Hepatocyte (in vitro differentiated cells): ENCODE data around the gene SUN3. TPM values are rescaled to one million over a fixed set of nuclear protein-coding genes. Genes with fewer than 3 reads are reported as not detected.

Experiments
- DNase-seq: peaks from one replicate; pipeline ENCODE4 v3.0.0-alpha.2; 2016; ENCODE audit warnings: low spot score
- H2AFZ ChIP-seq: fragments of 200-600 bp; sonication (generic); 2 replicates; pipeline ENCODE4 v1.6.0; 2016; ENCODE audit warnings: antibody characterized with exemption, mild to moderate bottlenecking
- H3K27ac ChIP-seq: fragments of 200-600 bp; sonication (generic); 2 replicates; pipeline ENCODE4 v1.5.1; 2016; ENCODE audit warnings: mild to moderate bottlenecking
- H3K27me3 ChIP-seq: fragments of 200-600 bp; sonication (generic); 2 replicates; pipeline ENCODE4 v1.6.1; 2016
- H3K36me3 ChIP-seq: fragments of 200-600 bp; sonication (generic); replicated peaks from 2 replicates; pipeline ENCODE4 v1.5.1; 2016; ENCODE audit warnings: low read depth; ENCODE audit not compliant: insufficient read depth
- H3K4me1 ChIP-seq: fragments of 200-600 bp; sonication (generic); 2 replicates; pipeline ENCODE4 v1.5.1; 2016; ENCODE audit warnings: mild to moderate bottlenecking, moderate library complexity; ENCODE audit not compliant: insufficient read depth
- H3K4me2 ChIP-seq: fragments of 200-600 bp; sonication (generic); 2 replicates; pipeline ENCODE4 v1.6.0; 2016
- H3K4me3 ChIP-seq: fragments of 200-600 bp; sonication (generic); 2 replicates; pipeline ENCODE4 v1.5.1; 2016; ENCODE audit warnings: mild to moderate bottlenecking
- H3K79me2 ChIP-seq: fragments of 200-600 bp; sonication (generic); 2 replicates; pipeline ENCODE4 v1.6.0; 2017; ENCODE audit warnings: mild to moderate bottlenecking
- H3K9me2 ChIP-seq: fragments of 200-600 bp; sonication (generic); replicated peaks from 2 replicates; pipeline ENCODE4 v1.6.0; 2017; ENCODE audit warnings: mild to moderate bottlenecking; ENCODE audit not compliant: insufficient read depth
- H3K9me3 ChIP-seq: fragments of 200-600 bp; sonication (generic); 2 replicates; pipeline ENCODE4 v1.5.1; 2016; ENCODE audit warnings: low read depth, mild to moderate bottlenecking
- H4K20me1 ChIP-seq: fragments of 200-600 bp; sonication (generic); 2 replicates; pipeline ENCODE4 v1.6.0; 2016; ENCODE audit warnings: mild to moderate bottlenecking; ENCODE audit not compliant: insufficient read depth, poor library complexity, severe bottlenecking
- CTCF ChIP-seq: fragments of 200-600 bp; sonication (generic); IDR thresholded peaks from 2 replicates; pipeline ENCODE4 v1.5.1; 2016; ENCODE audit warnings: antibody characterized with exemption, mild to moderate bottlenecking; ENCODE audit not compliant: poor library complexity
- EZH2 ChIP-seq: fragments of 200-600 bp; sonication (generic); IDR thresholded peaks from 2 replicates; pipeline ENCODE4 v1.6.1; 2016; ENCODE audit warnings: antibody characterized with exemption, mild to moderate bottlenecking, borderline replicate concordance
- EZH2phosphoT487 ChIP-seq: fragments of 200-600 bp; sonication (generic); IDR thresholded peaks from one replicate; pipeline ENCODE4 v1.6.1; 2018; ENCODE audit warnings: antibody characterized with exemption, mild to moderate bottlenecking, low read depth, moderate library complexity; ENCODE audit not compliant: unreplicated experiment, severe bottlenecking
- WGBS: methylation state at CpG from one replicate; pipeline ENCODE4 v1.1.6; 2016; ENCODE audit warnings: low lambda C conversion rate; ENCODE audit errors: missing lambda C conversion rate; 5-methylcytosine and 5-hydroxymethylcytosine counted together
- polyA plus RNA-seq: library from polyadenylated mRNA; unstranded; fragments of >200 nt; fragmentation: Nextera tagmentation; extraction: Ambion mirVana; gene quantifications from 2 replicates; pipeline ENCODE4 v1.2.1, GENCODE V29; 2016
- total RNA-seq: library from RNA; depleted of rRNA; stranded (reverse); fragments of >200 nt; gene quantifications from 2 replicates; pipeline ENCODE4 v1.2.3, GENCODE V29; 2014

The SUN3 gene
- total and polyA plus RNA-seq, 2 experiments from 2014 or later, result not detected

- Histone ChIP-seq H3K27me3 (no peaks in the 10 kb centered on the region), H3K4me1 (peaks cover under 1% of the 10 kb centered on the region), H3K79me2 (no peaks in the 10 kb centered on the region), H3K4me2 (no peak overlapping the region), H2AFZ (no peak overlapping the region), H3K9me2 (no peaks in the 10 kb centered on the region), H3K36me3 (no peaks in the 10 kb centered on the region), H4K20me1 (no peaks in the 10 kb centered on the region), H3K4me3 (no peak overlapping the region), H3K27ac (no peak overlapping the region), H3K9me3 (no peaks in the 10 kb centered on the region)
- 83% methylated on average over 6 of the region's 6 CpGs for WGBS
- no peak for DNase-seq
- no peak for TF ChIP-seq EZH2phosphoT487
- no peak for TF ChIP-seq EZH2
- TF ChIP-seq CTCF, result no peak
Observed at GRCh38 chr7:47956220-47956619, 72.7 kb downstream of the SUN3 start.

GRCh38 chr7:47954231-47954911 is 74.5 kb downstream of the SUN3 start:
- TF ChIP-seq EZH2phosphoT487 (no peak), EZH2 (no peak), CTCF (no peak)
- H3K27ac ChIP-seq, result no peak overlapping the region
- WGBS, result 94% methylated on average over 4 of the region's 4 CpGs

GRCh38 chr7:47953822-47954221 is 75.1 kb downstream of the SUN3 start:
- peaks cover 7% of the 10 kb centered on the region for H3K4me1 ChIP-seq

More at GRCh38 chr7:47954231-47954911, 74.5 kb downstream of the SUN3 start:
- H3K27me3 ChIP-seq, result no peaks in the 10 kb centered on the region
- H4K20me1 ChIP-seq, result no peaks in the 10 kb centered on the region
- no peaks in the 10 kb centered on the region for H3K9me3 ChIP-seq
- no peak overlapping the region for H2AFZ ChIP-seq
- no peaks in the 10 kb centered on the region for H3K36me3 ChIP-seq
- DNase-seq, result no peak
- H3K4me1 ChIP-seq, result peaks cover 7% of the 10 kb centered on the region
- no peaks in the 10 kb centered on the region for H3K79me2 ChIP-seq
- H3K4me3 ChIP-seq, result no peak overlapping the region
- H3K9me2 ChIP-seq, result no peaks in the 10 kb centered on the region
- H3K4me2 ChIP-seq, result no peak overlapping the region

More at GRCh38 chr7:47953822-47954221, 75.1 kb downstream of the SUN3 start:
- H3K36me3 ChIP-seq, result no peaks in the 10 kb centered on the region
- no peaks in the 10 kb centered on the region for H3K9me2 ChIP-seq
- no peaks in the 10 kb centered on the region for H4K20me1 ChIP-seq
- H3K9me3 ChIP-seq, result no peaks in the 10 kb centered on the region
- no peak overlapping the region for H2AFZ ChIP-seq
- TF ChIP-seq CTCF (no peak), EZH2 (no peak), EZH2phosphoT487 (no peak)
- 93% methylated on average over 4 of the region's 4 CpGs for WGBS
- no peaks in the 10 kb centered on the region for H3K79me2 ChIP-seq
- no peak overlapping the region for H3K27ac ChIP-seq
- H3K27me3 ChIP-seq, result no peaks in the 10 kb centered on the region
- H3K4me2 ChIP-seq, result no peak overlapping the region
- H3K4me3 ChIP-seq, result no peak overlapping the region
- DNase-seq, result no peak
